ENCODE measurements around the gene ELP1. TPM values are rescaled to one million over a fixed set of nuclear protein-coding genes. Genes with fewer than 3 reads are reported as not detected.

The ELP1 gene
- total and polyA plus RNA-seq, 2 donors = 16.1 to 43.4 TPM

- Histone ChIP-seq H3K27ac (ENCODE audit: low read depth) (no peak overlapping the region), H3K36me3 (ENCODE audit: insufficient read depth) (no peaks in the 10 kb centered on the region), H3K4me3 (ENCODE audit: low read depth, low read length) (no peak overlapping the region), H3K4me1 (ENCODE audit: insufficient read depth) (no peaks in the 10 kb centered on the region)
- DNase-seq (ENCODE audit: extremely low spot score) = no peak
- 97% methylated on average over 3 of the region's 3 CpGs for WGBS
Observed at GRCh38 chr9:108832179-108832500, 101.8 kb downstream of the ELP1 start.

- H3K27ac ChIP-seq (ENCODE audit: low read depth) = no peak overlapping the region
- 97% methylated on average over 1 of the region's 1 CpG for WGBS
- H3K36me3 ChIP-seq (ENCODE audit: insufficient read depth) = no peaks in the 10 kb centered on the region
- DNase-seq (ENCODE audit: extremely low spot score) = no peak
- no peaks in the 10 kb centered on the region for H3K4me1 ChIP-seq (ENCODE audit: insufficient read depth)
- no peak overlapping the region for H3K4me3 ChIP-seq (ENCODE audit: low read depth, low read length)
Observed at GRCh38 chr9:108831496-108832178, 102.3 kb downstream of the ELP1 start.

- H3K4me3 ChIP-seq (ENCODE audit: low read depth, low read length) = no peak overlapping the region
- no peak for DNase-seq (ENCODE audit: extremely low spot score)
- H3K36me3 ChIP-seq (ENCODE audit: insufficient read depth) = no peaks in the 10 kb centered on the region
- no peak overlapping the region for H3K27ac ChIP-seq (ENCODE audit: low read depth)
- H3K4me1 ChIP-seq (ENCODE audit: insufficient read depth) = no peaks in the 10 kb centered on the region
- whole genome bisulfite sequencing = 58% methylated on average over 2 of the region's 2 CpGs
Observed at GRCh38 chr9:108830272-108830671, 103.7 kb downstream of the ELP1 start.

- no peaks in the 10 kb centered on the region for H3K4me1 ChIP-seq (ENCODE audit: insufficient read depth)
- H3K36me3 ChIP-seq (ENCODE audit: insufficient read depth) = no peaks in the 10 kb centered on the region
- H3K4me3 ChIP-seq (ENCODE audit: low read depth, low read length) = no peak overlapping the region
- no peak for DNase-seq (ENCODE audit: extremely low spot score)
- 86% methylated on average over 3 of the region's 3 CpGs for WGBS
- H3K27ac ChIP-seq (ENCODE audit: low read depth) = no peak overlapping the region
Observed at GRCh38 chr9:108823829-108824228, 110.1 kb downstream of the ELP1 start.

Small RNA genes lying within 50 kb of the gene (small RNA-seq; reads per million reads assigned to genes)
- gene AL359692.1 = not detected

Other genes with a start within 250 kb of the ELP1 start
- not detected for gene ACTL7B, start 78.1 kb downstream of the ELP1 start, total RNA-seq
- not detected for gene ACTL7B, start 78.1 kb downstream of the ELP1 start, polyA plus RNA-seq
- gene ACTL7A, start 71.9 kb downstream of the ELP1 start, total RNA-seq = not detected
- not detected for gene ACTL7A, start 71.9 kb downstream of the ELP1 start, polyA plus RNA-seq
- gene ABITRAM, start 276 bp upstream of the ELP1 start, total RNA-seq = 11.8 TPM
- gene ABITRAM, start 276 bp upstream of the ELP1 start, polyA plus RNA-seq = 13.3 TPM
- gene CTNNAL1, start 79.4 kb upstream of the ELP1 start, total RNA-seq = 61.3 TPM
- 28.3 TPM for gene CTNNAL1, start 79.4 kb upstream of the ELP1 start, polyA plus RNA-seq
- gene TMEM245, start 185.8 kb upstream of the ELP1 start, total RNA-seq = 87.6 TPM
- 41.3 TPM for gene TMEM245, start 185.8 kb upstream of the ELP1 start, polyA plus RNA-seq
- 7.8 TPM for gene FRRS1L, start 233.1 kb upstream of the ELP1 start, total RNA-seq
- gene FRRS1L, start 233.1 kb upstream of the ELP1 start, polyA plus RNA-seq = 0.44 TPM